GM23338 (cell line): Measurements from ENCODE around the gene SPACA4.

Source experiments
- CTCF ChIP-seq, 2 experiments: fragments of 200-600 bp in 1 of 2; sonication (generic) in 1 of 2; conservative IDR thresholded peaks; 2 replicates each; pipeline versions ENCODE4 v1.5.1 to v1.6.1; 2016 to 2017; ENCODE audit warnings: antibody characterized with exemption in 2 of 2, low read depth in 2 of 2, mild to moderate bottlenecking in 2 of 2, moderate library complexity in 1 of 2
- EZH2 ChIP-seq: fragments of 200-600 bp; sonication (generic); IDR thresholded peaks from one replicate; pipeline ENCODE4 v1.8.0; 2017; ENCODE audit warnings: antibody characterized with exemption, mild to moderate bottlenecking, low read depth; ENCODE audit not compliant: unreplicated experiment
- POLR2AphosphoS5 ChIP-seq: IDR thresholded peaks from 2 replicates; pipeline ENCODE4 v1.6.1; 2016; ENCODE audit warnings: antibody characterized with exemption, low read depth
- REST ChIP-seq: IDR thresholded peaks from one replicate; pipeline ENCODE4 v1.6.1; 2018; ENCODE audit warnings: antibody characterized with exemption; ENCODE audit not compliant: unreplicated experiment
- STAT1 ChIP-seq: IDR thresholded peaks from one replicate; pipeline ENCODE4 v1.6.1; 2016; ENCODE audit warnings: antibody characterized with exemption; ENCODE audit not compliant: unreplicated experiment
- ZNF114 ChIP-seq: fragments of 250-450 bp; sonication (Bioruptor Pico); IDR thresholded peaks from 2 replicates; pipeline ENCODE4 v1.5.0; 2020; ENCODE audit warnings: mild to moderate bottlenecking, moderate library complexity

GRCh38 chr19:48615231-48616040 lies 8.9 kb downstream of the SPACA4 start:
- TF ChIP-seq CTCF (conservative IDR thresholded peaks at IDR 0.05; ENCODE audit: low read depth in 2 of 2) (no peak), POLR2AphosphoS5 (no peak), REST (no peak), ZNF114 (no peak), STAT1 (no peak), EZH2 (no peak)
